GM21717 (cell line): ENCODE measurements around the gene MAEA.

ENCODE experiments used
- ATAC-seq: cut with Tn5 transposase; IDR thresholded peaks from one replicate; pipeline ENCODE4 v1.9.1; 2021; ENCODE audit warnings: mild to moderate bottlenecking, moderate library complexity; ENCODE audit not compliant: unreplicated experiment

The MAEA gene

DNA sequence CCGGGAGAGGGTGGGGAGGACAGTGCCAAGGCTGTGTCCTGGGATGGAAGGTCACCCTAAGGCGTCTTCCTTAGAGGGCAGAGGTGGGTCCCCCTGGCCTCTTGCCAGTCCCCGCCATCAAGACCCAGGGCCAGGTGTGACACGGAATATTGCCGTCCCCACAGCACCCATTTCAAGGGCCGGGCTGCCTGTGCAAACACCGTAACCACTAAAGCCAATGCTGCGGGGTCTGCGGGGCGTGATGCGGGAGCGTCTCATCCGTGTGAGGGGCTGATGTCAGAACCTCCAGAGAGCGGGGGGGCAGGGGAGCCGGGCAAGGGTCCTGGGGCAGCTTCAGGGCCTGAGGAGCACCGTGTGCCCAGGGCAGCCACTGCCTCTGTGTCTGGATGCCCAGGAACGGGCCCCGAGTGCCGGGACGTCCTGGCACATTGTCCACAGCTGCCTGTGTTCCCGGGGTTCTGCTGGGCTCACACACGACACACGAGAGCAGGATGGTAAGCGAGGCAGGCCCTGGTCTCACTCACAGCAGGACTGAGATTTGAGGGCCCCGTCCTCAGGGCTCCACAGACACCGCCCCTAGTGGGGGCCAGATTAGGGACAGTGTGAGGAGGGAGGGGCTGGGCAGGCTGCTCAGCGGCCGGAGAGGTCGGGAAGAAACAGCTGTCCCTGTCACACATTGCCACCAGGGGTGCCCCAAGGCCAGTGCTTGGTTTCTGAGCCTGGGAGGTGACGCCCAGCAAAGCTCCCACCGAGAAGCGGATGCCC is 87.3 kb downstream of the MAEA start:
- ATAC-seq, result no peak

DNA sequence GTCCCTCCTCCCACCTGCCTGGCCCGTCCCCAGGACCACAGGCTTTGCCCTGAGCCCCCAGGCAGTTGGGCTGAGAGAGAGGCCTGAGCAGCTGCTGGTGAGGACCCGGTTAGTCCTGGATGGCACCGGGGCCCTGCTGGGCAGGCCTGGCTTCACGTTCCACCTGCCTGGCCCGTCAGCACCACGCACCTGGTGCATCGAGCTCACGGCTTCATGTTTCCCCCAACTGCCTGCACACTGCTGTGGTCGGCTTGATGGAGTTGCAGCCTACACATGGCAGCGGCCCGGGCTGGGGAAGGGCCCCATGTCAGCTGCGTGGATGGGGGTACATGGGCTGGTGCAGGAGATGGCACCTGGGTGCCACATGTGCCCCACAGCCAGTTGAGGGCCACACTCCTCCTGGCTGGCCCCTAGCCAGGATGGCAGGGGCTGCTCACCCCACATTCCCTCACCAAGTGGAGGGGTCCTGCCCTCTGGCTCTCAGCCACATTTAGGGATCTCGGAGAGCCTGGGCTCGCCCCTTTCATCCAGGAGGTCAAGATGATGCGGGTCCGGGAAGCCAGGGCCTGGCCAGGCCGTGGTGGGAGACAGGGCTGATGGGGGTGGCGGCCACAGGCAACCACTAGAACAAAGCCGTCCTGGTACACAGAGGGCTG is 88.0 kb downstream of the MAEA start:
- ATAC-seq, result no peak

DNA sequence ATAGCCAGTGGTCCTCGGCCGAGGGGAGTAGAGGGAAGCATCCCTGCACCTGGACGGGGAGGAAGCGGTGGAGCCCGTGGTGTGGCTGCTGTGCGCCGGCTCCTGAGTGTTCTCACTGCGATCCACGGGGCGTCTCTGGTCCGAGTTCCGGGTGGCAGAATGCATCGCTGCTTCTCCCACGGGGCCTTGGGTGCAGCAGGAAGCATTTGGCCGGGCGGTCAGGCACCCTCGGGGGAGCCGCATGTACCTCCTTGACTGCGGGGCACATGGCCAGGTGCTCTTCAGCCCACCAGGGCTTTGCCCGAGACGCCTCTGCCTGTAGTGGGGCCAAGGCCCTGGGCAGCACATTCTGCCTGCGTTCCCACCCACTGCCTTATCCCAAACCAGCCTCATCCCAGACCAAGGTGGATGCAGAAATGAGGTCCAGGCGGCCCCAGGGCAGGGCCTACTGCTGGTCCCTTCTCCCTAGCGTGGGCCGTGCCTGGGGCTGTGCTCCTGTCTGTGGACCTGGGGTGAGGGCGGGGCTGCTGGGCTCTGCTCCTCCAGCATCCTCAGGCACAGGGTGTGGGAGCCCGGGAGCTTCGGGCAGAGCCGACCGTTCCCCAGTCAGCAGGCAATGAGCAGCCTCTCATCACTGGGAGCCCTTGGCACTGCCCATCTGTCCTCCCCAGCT is 89.0 kb downstream of the MAEA start:
- no peak for ATAC-seq

DNA sequence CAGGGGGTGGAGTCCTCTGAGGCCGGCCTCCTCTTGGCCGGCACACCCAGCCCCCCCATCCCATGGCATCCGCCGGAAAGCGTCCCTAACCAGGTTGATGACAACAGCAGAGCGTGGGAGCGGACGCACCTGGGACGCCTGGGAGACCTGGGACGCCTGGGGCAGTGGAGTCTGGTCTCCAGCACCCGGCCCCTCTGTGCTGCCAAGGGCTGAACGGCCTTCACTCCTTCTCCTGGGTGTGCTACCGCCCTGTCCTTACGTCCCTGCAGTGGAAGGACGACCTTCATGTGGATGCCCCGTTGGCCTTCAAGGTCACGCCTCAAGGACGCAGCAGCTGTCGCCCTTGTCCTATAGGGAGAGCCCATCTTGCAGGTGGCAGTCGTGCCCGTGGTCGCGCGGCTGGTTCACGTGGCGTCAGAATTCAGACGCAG is 89.7 kb downstream of the MAEA start:
- no peak for ATAC-seq

DNA sequence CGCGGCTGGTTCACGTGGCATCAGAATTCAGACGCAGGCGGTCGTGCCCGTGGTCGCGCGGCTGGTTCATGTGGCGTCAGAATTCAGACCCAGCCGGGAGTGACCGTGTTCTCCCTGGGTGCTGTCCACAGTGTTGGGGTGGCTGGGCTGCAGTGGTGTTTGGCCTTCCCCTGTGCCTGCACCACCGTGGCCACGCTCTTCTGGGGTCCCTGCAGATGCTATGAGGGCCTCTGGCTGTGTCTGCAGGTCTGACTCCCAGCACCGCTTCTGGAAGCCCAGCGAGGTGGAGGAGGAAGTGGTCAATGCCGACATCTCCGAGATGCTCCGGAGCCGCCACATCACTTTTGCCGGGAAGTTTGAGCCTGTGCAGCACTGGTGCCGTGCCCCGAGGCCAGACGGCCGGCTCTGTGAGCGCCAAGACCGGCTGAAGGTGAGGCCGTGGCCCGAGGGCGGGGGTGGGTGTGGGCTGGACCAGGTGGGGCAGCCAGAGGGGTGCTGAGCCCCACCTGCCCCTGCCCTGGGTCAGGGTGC is 90.2 kb downstream of the MAEA start:
- no peak for ATAC-seq

DNA sequence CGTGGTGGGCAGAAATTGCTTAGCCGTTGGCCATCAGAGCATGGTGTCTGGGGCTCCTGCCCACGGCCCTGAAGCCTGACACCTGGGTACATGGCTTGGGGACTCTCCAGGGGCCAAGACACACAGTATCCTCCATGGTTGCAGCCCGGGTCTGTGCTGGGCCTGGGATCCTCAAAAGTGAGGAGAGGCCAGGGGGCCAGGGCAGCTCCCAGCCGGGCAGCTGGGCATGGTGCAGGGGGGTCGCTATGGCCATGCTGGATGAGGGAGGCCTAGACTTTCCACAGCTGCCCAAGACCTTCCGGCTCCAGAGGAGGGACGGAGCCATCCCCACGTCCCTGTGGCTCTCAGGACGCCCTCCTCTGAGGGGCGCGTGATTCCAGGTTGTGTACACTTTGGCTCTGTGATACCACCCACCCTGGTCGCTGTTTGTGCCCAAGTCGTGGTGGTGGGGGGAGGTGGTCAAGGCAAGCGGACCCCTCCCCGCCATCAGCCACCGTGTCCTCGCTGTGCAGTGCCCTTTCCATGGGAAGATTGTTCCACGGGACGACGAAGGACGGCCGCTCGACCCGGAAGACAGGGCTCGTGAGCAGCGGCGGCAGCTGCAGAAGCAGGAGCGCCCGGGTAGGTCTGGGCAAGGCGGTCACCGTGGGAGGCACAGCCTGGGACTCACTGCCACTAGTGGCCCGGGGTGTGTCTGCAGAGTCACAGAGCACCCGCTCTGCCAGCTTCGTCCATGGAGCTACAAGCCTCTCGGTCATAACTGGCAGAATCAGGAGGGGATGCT is 90.9 kb downstream of the MAEA start:
- no peak for ATAC-seq

DNA sequence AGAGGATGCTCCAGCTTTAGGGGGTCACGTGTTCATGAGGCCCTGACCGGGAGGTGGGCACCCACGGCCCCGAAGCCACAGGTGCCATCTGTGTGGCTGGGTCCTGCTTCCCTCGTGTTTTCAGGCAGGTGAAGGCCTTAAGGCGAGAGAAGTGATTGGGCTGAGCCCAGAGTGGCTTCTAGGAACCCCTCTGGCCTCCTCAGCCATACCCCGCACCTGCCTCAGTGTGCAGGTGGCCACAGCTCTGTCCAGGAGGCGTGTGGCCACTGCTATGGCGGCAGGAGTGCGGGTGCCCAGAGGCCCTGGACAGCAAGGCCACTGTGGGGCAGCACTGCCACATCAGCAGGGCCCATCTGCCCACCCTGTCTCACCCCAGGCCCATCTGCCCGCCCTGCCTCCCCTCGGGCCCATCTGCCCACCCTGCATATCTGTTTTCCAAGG is 91.5 kb downstream of the MAEA start:
- no peak for ATAC-seq

DNA sequence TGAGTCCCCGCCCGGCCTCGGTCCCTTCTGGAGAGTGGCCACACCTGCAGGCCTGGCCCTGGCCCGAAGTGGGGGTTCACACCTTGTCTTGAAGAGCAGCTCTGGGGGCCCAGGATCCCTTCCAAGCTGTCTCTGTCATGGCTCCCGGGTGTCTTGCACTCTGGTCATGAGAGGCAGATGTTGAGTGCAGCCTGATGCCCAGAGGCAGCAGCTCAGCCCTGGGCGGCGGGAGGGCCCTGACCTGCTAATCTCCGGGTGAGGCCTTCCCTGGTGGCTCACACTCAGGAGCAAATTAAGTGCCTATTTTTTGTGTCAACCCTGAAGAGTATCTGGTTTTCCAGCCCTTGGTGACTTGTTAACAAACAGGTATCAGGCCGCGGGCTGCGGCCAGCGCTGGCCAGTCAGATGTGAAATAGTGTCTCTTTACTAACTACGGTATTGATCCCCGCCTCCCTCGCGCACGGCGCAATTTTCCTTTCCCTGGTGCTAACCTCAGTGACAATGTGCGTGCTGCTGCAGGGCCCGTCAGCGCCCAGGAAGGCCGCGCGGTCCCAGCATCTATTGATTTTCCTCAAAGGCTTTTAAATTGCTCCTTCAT is 92.4 kb downstream of the MAEA start:
- no peak for ATAC-seq

DNA sequence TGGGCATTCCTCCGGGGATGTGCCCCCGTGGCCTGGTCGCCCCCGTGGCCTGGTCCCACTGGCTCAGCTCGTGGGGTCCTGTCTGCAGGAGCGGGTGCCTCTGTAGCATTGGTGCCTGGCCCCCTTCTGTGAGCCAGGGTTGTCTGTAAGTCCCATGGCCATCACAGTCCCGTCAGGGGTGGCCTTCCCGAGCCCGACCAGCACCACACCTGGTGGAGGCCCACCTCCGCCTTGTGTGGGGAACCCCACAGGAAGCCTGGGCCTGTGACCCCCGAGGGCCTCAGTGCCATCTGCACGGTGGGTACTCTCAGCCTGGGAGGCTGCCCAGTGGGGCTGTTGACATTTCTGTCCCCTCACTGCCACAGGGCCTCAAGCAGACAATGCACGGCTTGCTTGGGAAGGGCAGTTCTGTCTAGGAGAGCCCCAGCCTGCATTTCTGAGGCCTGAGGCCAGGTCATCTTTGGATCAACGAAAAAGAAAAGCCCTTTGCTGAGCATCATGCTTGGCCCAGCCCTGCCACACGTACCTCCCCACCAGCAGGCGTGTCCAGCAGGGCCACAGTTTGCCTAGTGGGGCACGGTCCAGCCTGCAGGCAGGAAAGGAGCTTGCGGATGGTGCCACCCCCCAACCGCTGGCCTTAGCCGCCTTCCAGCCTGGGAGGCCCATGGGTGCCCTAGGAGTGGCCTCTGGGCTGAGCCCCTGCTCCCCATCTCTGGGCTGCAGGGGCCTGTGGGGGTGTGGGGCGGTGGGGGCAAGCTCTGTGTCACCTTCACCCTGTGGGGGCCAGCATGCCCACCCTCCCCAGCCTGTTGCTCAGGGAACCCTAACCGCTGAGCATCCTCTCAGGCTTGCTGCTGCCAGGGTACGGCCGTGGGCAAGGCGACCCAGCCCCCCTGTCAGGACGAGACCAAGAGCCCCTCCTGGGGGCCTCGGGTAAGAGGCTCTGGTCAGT is 93.4 kb downstream of the MAEA start:
- no peak for ATAC-seq

DNA sequence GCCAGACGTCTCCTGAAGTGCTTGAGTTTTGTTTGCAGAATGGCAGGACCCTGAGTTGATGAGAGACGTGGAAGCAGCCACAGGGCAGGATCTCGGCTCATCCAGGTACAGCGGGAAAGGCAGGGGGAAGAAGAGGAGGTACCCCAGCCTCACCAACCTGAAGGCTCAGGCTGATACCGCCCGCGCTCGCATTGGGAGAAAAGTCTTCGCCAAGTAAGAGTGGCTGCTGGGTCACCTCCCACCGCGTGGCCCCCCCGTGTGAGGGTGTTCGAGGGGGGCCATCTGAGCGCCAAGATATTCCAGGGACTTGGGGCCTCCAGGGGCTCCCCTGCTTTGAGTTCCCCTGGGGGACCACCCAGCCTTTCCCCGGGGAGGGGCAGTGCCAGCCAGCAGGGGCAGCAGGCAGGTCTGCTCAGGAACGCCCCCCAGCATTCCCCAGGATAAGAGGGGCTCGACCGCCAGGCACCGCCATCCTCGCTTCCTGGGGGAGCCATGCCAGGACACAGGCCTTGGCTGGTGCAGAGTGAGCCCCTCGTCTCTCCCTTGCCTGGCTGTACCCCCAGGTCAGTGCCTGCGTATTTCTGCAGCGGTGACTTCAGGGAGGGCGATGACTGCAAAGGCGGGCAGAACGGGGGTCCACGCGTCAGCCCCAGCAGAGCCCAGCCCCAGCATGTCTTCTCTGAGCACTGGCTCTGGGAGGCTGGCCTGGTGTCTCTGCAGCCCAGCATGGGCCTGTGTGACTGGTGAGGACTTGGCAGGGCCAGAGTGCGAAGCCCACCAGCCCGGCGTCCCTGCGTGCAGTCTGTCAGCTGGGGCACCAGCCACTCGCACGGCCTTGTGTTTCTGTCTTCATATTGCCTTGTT is 94.3 kb downstream of the MAEA start:
- ATAC-seq, result no peak

DNA sequence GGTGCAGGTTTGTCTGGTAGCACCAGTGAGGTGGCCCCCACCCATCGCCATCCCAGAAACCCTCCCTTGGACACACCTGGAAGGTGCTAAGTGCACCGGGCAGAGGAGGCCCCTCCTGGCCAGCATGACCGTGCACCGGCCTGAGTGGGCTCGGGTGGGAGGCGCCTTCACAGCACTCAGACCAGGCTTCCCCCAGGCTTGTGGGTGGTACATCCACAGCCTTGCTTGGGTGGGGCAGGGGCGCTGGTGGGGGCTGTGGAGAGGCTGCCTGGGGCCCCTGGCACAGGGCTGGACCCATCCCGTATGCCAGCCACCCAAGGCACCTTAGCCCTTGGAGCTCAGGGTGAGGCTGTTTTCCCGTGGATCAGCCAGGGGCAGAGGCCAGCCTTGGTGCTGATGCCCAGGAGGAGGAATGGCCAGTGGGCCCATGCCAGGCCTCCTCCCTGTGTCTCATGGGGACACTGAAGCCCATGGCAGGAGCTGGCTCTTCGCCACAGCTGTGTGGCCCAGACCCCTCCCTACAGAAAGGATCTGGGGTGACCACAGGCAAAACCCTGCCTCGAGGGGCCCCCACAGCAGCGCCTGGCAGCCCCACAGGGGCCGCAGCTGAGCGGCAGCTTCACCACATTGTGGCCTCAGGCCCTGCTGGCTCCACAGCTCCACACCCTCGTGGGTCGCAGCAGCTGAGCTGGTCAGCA is 95.1 kb downstream of the MAEA start:
- ATAC-seq, result no peak

DNA sequence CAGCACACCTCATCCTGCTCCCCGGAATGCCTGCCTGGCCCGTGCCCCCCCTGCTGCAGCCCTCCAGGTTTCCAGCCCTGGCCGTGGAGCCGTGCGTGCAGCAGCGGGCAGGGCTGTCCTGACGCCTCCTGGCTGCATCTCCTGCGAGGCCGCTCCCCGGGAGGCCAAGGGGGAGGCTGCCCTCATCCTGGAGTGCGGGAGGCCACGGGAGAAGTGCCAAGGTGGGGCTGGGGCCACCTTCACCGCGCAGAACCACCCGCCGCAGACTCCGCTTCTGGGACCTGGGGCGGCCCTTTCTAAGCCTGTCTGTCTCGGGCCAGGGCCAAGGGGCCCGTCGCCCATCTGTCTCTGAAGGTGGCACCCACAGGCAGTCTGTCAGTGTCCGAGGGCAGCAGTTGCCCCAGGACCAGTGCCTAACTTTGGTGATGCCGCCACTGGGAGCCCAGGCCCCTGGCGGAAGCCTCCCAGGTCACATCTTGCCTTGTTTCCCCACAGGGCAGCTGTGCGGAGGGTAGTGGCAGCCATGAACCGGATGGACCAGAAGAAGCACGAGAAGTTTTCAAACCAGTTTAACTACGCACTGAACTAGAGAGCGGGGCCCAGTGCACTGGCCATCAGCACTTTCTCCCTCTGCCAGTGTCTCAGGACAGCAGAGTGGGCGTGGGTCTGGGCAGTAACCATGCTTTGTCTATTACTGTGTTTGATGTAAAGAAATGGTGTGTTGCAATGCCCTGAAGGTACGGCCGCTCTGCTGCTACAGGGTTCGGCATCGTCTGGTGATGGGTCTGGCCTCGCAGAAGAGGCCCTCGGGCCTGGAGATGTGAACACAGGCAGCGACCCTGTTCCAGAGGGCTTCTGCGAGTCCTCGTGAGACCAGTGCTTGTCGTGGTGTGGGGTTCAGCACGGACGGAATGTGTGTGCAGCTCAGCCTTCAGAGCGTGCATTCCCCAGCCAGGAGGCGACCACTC is 96.0 kb downstream of the MAEA start:
- no peak for ATAC-seq
